ENCODE results near the gene CDC42EP3.

- TF ChIP-seq CTCF (IDR thresholded peaks at IDR 0.05) (no peak), POLR2AphosphoS5 (IDR thresholded peaks at IDR 0.05) (no peak), POLR2A (IDR thresholded peaks at IDR 0.05) (no peak)
Observed at GRCh38 chr2:37633845-37634244, 37.6 kb downstream of the CDC42EP3 start.
